Body of pancreas (tissue), 4 donors: Measurements from ENCODE around the gene SRRM1.

Experiments
- POLR2A ChIP-seq, 3 donors: fragments of 450-650 bp; IDR thresholded peaks; one replicate each; pipeline ENCODE4 v1.6.1; 2016; ENCODE audit warnings: antibody characterized with exemption in 3 of 3, mild to moderate bottlenecking in 2 of 3
- TF ChIP-seq, protein P1 (sequence below), 7 experiments: fragments of 450-650 bp in 4 of 7; fragments of 200-600 bp in 3 of 7; sonication (generic) in 3 of 7; IDR thresholded peaks; one replicate each; pipeline ENCODE4 v1.5.1; 2016 to 2019; ENCODE audit warnings: antibody characterized with exemption in 7 of 7

DNA sequence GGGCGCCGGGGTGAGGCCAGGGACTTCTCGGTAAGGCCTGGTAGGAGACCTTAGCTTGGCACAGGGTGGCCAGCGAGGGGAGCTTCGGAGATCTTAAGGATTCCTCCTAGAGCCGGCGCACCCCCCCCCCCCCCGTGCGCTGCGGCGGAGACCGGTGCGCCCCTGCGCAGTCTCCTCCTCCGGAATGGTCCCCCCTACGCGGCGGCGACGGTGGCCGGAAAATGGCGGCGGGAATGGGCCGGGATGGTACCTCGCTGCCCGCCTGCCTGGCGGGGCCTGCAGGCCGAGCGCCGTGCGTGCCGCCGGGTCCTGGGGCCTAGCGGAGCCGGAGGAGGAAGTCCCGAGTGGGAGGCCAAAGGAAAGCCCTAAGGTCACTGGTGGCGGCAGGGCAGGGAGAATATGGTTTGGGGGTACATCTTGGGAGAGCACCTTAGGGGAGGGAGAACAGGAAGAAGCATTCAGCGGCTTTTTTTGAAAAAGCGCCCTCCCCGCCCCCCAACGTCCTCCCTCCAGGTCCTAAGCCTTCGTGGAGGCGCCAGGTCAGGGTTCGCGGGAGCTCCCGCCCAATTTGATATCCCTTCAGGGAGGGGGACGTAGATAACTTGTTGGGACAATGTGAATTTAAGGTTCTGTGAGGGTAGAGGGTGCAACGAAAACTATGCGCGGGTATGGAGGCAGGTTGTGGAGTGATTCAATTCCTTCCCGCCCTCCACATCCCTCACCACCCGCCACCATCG, 429 bp downstream of the SRRM1 start:
- TF ChIP-seq, protein P1, sequence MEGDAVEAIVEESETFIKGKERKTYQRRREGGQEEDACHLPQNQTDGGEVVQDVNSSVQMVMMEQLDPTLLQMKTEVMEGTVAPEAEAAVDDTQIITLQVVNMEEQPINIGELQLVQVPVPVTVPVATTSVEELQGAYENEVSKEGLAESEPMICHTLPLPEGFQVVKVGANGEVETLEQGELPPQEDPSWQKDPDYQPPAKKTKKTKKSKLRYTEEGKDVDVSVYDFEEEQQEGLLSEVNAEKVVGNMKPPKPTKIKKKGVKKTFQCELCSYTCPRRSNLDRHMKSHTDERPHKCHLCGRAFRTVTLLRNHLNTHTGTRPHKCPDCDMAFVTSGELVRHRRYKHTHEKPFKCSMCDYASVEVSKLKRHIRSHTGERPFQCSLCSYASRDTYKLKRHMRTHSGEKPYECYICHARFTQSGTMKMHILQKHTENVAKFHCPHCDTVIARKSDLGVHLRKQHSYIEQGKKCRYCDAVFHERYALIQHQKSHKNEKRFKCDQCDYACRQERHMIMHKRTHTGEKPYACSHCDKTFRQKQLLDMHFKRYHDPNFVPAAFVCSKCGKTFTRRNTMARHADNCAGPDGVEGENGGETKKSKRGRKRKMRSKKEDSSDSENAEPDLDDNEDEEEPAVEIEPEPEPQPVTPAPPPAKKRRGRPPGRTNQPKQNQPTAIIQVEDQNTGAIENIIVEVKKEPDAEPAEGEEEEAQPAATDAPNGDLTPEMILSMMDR (IDR thresholded peaks at IDR 0.05), result no peak
- TF ChIP-seq POLR2A (IDR thresholded peaks at IDR 0.05), result no peak
